Measurements from ENCODE around the gene KRT81. TPM values are rescaled to one million over a fixed set of nuclear protein-coding genes. Genes with fewer than 3 reads are reported as not detected.

KRT81 gene
- 0.65 TPM for total RNA-seq

GRCh38 chr12:52291267-52291935, at the start of gene KRT81:
Gene KRT81 (minus strand): TSS chr12:52291534. CDS start chr12:52291465, 69 bp downstream.
- ATAC-seq (no peak), DNase-seq (ENCODE audit: low spot score) (no peak)

- DNase-seq (ENCODE audit: low spot score) (no peak), ATAC-seq (no peak)
Measured at GRCh38 chr12:52338241-52338960, 47.1 kb upstream of the KRT81 start.

GRCh38 chr12:52337054-52337453, 45.7 kb upstream of the KRT81 start:
- no peak for ATAC-seq
- no peak for DNase-seq (ENCODE audit: low spot score)

GRCh38 chr12:52336641-52337040, 45.3 kb upstream of the KRT81 start:
- DNase-seq (ENCODE audit: low spot score) (no peak), ATAC-seq (no peak)

GRCh38 chr12:52335598-52336262, 44.4 kb upstream of the KRT81 start:
- DNase-seq (ENCODE audit: low spot score) (peak; percentile 93), ATAC-seq (peak; percentile 93)

- no peak for ATAC-seq
Measured at GRCh38 chr12:52334185-52334584, 42.9 kb upstream of the KRT81 start.

GRCh38 chr12:52333321-52333720, 42.0 kb upstream of the KRT81 start:
- ATAC-seq (no peak), DNase-seq (ENCODE audit: low spot score) (no peak)

More at GRCh38 chr12:52334185-52334584, 42.9 kb upstream of the KRT81 start:
- no peak for DNase-seq (ENCODE audit: low spot score)

GRCh38 chr12:52332381-52332780, 41.0 kb upstream of the KRT81 start:
- no peak for ATAC-seq

GRCh38 chr12:52331833-52332232, 40.5 kb upstream of the KRT81 start:
- peak; percentile 2 for ATAC-seq
- DNase-seq (ENCODE audit: low spot score): no peak

More at GRCh38 chr12:52332381-52332780, 41.0 kb upstream of the KRT81 start:
- DNase-seq (ENCODE audit: low spot score): no peak

- peak; percentile 17 for ATAC-seq
Measured at GRCh38 chr12:52331039-52331438, 39.7 kb upstream of the KRT81 start.

GRCh38 chr12:52327830-52328500, 36.6 kb upstream of the KRT81 start:
- DNase-seq (ENCODE audit: low spot score) (no peak), ATAC-seq (no peak)

More at GRCh38 chr12:52331039-52331438, 39.7 kb upstream of the KRT81 start:
- peak; percentile 58 for DNase-seq (ENCODE audit: low spot score)

- peak; percentile 96 for ATAC-seq
- peak; percentile 77 for DNase-seq (ENCODE audit: low spot score)
Measured at GRCh38 chr12:52327052-52327829, 35.9 kb upstream of the KRT81 start.

GRCh38 chr12:52324153-52324444, 32.8 kb upstream of the KRT81 start:
- DNase-seq (ENCODE audit: low spot score) (no peak), ATAC-seq (no peak)

- no peak for DNase-seq (ENCODE audit: low spot score)
- ATAC-seq: no peak
Measured at GRCh38 chr12:52323416-52324152, 32.2 kb upstream of the KRT81 start.

- DNase-seq (ENCODE audit: low spot score) (no peak), ATAC-seq (no peak)
Measured at GRCh38 chr12:52323001-52323400, 31.7 kb upstream of the KRT81 start.

- no peak for ATAC-seq
- no peak for DNase-seq (ENCODE audit: low spot score)
Measured at GRCh38 chr12:52322069-52322468, 30.7 kb upstream of the KRT81 start.

- ATAC-seq (no peak), DNase-seq (ENCODE audit: low spot score) (no peak)
Measured at GRCh38 chr12:52321418-52321817, 30.1 kb upstream of the KRT81 start.

- no peak for ATAC-seq
- no peak for DNase-seq (ENCODE audit: low spot score)
Measured at GRCh38 chr12:52320784-52321400, 29.6 kb upstream of the KRT81 start, which contains the start of gene KRT83. Gene KRT83 (minus strand): TSS chr12:52321398. CDS start chr12:52321335, 63 bp downstream.

- DNase-seq (ENCODE audit: low spot score) (no peak), ATAC-seq (no peak)
Measured at GRCh38 chr12:52319097-52319496, 27.8 kb upstream of the KRT81 start.
